OCI-LY1 (cell line): ENCODE data around the gene DCAF4.

ENCODE experiments used
- EZH2 ChIP-seq: fragments of 200-600 bp; sonication (generic), shearing (Covaris generic); IDR thresholded peaks from 2 replicates; pipeline ENCODE4 v1.8.0; 2017; ENCODE audit warnings: borderline replicate concordance, mixed run types, mild to moderate bottlenecking, antibody characterized with exemption, low read length, moderate library complexity, mixed read lengths
- TF ChIP-seq, protein P1 (sequence below): fragments of 200-600 bp; sonication (generic), shearing (Covaris generic); IDR thresholded peaks from 2 replicates; pipeline ENCODE4 v1.5.1; 2017; ENCODE audit warnings: mild to moderate bottlenecking, antibody characterized with exemption, low read length, moderate library complexity, mixed read lengths

- TF ChIP-seq EZH2, result no peak
- TF ChIP-seq, protein P1, sequence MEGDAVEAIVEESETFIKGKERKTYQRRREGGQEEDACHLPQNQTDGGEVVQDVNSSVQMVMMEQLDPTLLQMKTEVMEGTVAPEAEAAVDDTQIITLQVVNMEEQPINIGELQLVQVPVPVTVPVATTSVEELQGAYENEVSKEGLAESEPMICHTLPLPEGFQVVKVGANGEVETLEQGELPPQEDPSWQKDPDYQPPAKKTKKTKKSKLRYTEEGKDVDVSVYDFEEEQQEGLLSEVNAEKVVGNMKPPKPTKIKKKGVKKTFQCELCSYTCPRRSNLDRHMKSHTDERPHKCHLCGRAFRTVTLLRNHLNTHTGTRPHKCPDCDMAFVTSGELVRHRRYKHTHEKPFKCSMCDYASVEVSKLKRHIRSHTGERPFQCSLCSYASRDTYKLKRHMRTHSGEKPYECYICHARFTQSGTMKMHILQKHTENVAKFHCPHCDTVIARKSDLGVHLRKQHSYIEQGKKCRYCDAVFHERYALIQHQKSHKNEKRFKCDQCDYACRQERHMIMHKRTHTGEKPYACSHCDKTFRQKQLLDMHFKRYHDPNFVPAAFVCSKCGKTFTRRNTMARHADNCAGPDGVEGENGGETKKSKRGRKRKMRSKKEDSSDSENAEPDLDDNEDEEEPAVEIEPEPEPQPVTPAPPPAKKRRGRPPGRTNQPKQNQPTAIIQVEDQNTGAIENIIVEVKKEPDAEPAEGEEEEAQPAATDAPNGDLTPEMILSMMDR, result no peak
These were observed 72.1 kb downstream of the DCAF4 start for GRCh38 chr14:72998252-72998903.
